IMR-90 (cell line): Measurements from ENCODE around the gene MTX3. TPM values are rescaled to one million over a fixed set of nuclear protein-coding genes. Genes with fewer than 3 reads are reported as not detected.

Experiments used
- ATAC-seq: fragments of 200-7000 bp; cut with Tn5 transposase; 2 replicates; pipeline ENCODE4 v1.9.1; 2020; ENCODE audit warnings: low read depth, mild to moderate bottlenecking, moderate library complexity
- BruUV-seq: library from RNA; stranded (reverse); fragments of 400-500 nt; replicated peaks from 2 replicates; lab custom pipeline; 2021; lab: Mats Ljungman, UMichigan
- CTCF ChIA-PET: fragments of 300-600 bp; formaldehyde crosslinking; extraction: SDS; loops from one replicate; lab custom pipeline; 2021; ENCODE audit warnings: antibody characterized with exemption; lab: Yijun Ruan, JAX
- POLR2A ChIA-PET: fragments of 300-600 bp; sonication (Branson Sonifier 250); formaldehyde crosslinking; loops from one replicate; lab custom pipeline; 2022; ENCODE audit warnings: antibody characterized with exemption; ENCODE audit not compliant: unreplicated experiment; lab: Charles Lee
- DNase-seq: peaks from one replicate; pipeline ENCODE4 v3.0.0; 2013
- H2AFZ ChIP-seq: replicated peaks from 2 replicates; pipeline ENCODE3; 2013; ENCODE audit warnings: low read length, mild to moderate bottlenecking; ENCODE audit not compliant: poor library complexity
- H2AK5ac ChIP-seq: 2 replicates; pipeline ENCODE4 v1.6.1; 2013; ENCODE audit warnings: low read depth, low read length, inconsistent platforms
- H2AK9ac ChIP-seq: replicated peaks from 2 replicates; pipeline ENCODE3; 2013; ENCODE audit warnings: mild to moderate bottlenecking, low read depth, low read length, moderate library complexity; ENCODE audit not compliant: poor library complexity
- H2BK120ac ChIP-seq: 2 replicates; pipeline ENCODE4 v1.6.1; 2013; ENCODE audit warnings: low read depth, low read length, inconsistent platforms
- H2BK15ac ChIP-seq: 3 replicates; pipeline ENCODE4 v1.6.1; 2013; ENCODE audit warnings: low read depth, low read length, inconsistent platforms
- H2BK20ac ChIP-seq: 2 replicates; pipeline ENCODE4 v1.6.1; 2013; ENCODE audit warnings: low read depth, mild to moderate bottlenecking, inconsistent platforms, low read length, moderate library complexity
- H2BK5ac ChIP-seq: 2 replicates; pipeline ENCODE4 v1.6.1; 2013; ENCODE audit warnings: mild to moderate bottlenecking, low read depth, low read length, inconsistent platforms; ENCODE audit not compliant: poor library complexity, severe bottlenecking
- H3K14ac ChIP-seq: replicated peaks from 2 replicates; pipeline ENCODE4 v1.6.1; 2013; ENCODE audit warnings: low read depth, low read length, inconsistent platforms
- H3K18ac ChIP-seq: 2 replicates; pipeline ENCODE4 v1.6.1; 2013; ENCODE audit warnings: low read depth, low read length, control low read depth
- H3K23ac ChIP-seq: 2 replicates; pipeline ENCODE4 v1.6.1; 2013; ENCODE audit warnings: low read depth, low read length, inconsistent platforms
- H3K27ac ChIP-seq: 2 replicates; pipeline ENCODE4 v1.5.1; 2013; ENCODE audit warnings: mild to moderate bottlenecking, control low read depth, low read length; ENCODE audit not compliant: insufficient read depth
- H3K27me3 ChIP-seq: 2 replicates; pipeline ENCODE4 v1.6.1; 2013; ENCODE audit warnings: low read length; ENCODE audit not compliant: control insufficient read depth, insufficient read depth
- H3K36me3 ChIP-seq: 2 replicates; pipeline ENCODE4 v1.6.1; 2013; ENCODE audit warnings: low read length, mixed read lengths; ENCODE audit not compliant: control insufficient read depth, insufficient read depth
- H3K4ac ChIP-seq: 2 replicates; pipeline ENCODE4 v1.6.1; 2013; ENCODE audit warnings: low read depth, low read length, inconsistent platforms
- H3K4me1 ChIP-seq: 2 replicates; pipeline ENCODE4 v1.6.1; 2013; ENCODE audit warnings: low read length, mixed read lengths; ENCODE audit not compliant: control insufficient read depth, insufficient read depth
- H3K4me2 ChIP-seq: 2 replicates; pipeline ENCODE4 v1.6.1; 2013; ENCODE audit warnings: low read depth, mild to moderate bottlenecking, control low read depth, low read length, moderate library complexity
- H3K4me3 ChIP-seq: 2 replicates; pipeline ENCODE4 v1.5.1; 2013; ENCODE audit warnings: low read depth, mild to moderate bottlenecking, control low read depth, low read length, moderate library complexity; ENCODE audit not compliant: insufficient read depth
- H3K56ac ChIP-seq: 2 replicates; pipeline ENCODE4 v1.6.1; 2013; ENCODE audit warnings: low read length, inconsistent platforms; ENCODE audit not compliant: insufficient read depth; ENCODE audit errors: extremely low read depth
- H3K79me1 ChIP-seq, 2 experiments: 2 replicates each; pipeline ENCODE4 v1.6.1; 2013; ENCODE audit warnings: low read length in 2 of 2, inconsistent platforms in 1 of 2, low read depth in 1 of 2
- H3K9ac ChIP-seq: 2 replicates; pipeline ENCODE4 v1.6.1; 2013; ENCODE audit warnings: low read depth, low read length, control low read depth
- H3K9me1 ChIP-seq: 2 replicates; pipeline ENCODE4 v1.6.1; 2013; ENCODE audit warnings: low read length, inconsistent platforms; ENCODE audit not compliant: insufficient read depth
- H3K9me3 ChIP-seq: 2 replicates; pipeline ENCODE4 v1.6.1; 2013; ENCODE audit warnings: low read length; ENCODE audit not compliant: control insufficient read depth, insufficient read depth
- H4K20me1 ChIP-seq: 2 replicates; pipeline ENCODE4 v1.6.1; 2013; ENCODE audit warnings: low read length, inconsistent platforms; ENCODE audit not compliant: insufficient read depth
- H4K5ac ChIP-seq: 2 replicates; pipeline ENCODE4 v1.6.1; 2013; ENCODE audit warnings: mild to moderate bottlenecking, low read depth, low read length, control low read depth
- H4K8ac ChIP-seq, 2 experiments: 2 replicates each; pipeline ENCODE4 v1.6.1; 2013; ENCODE audit warnings: low read depth in 2 of 2, low read length in 2 of 2, control low read depth in 1 of 2, inconsistent platforms in 1 of 2
- H4K91ac ChIP-seq: 2 replicates; pipeline ENCODE4 v1.6.1; 2013; ENCODE audit warnings: low read depth, low read length, inconsistent platforms; ENCODE audit not compliant: insufficient read depth
- BHLHE40 ChIP-seq: fragments of 150-350 bp; IDR thresholded peaks from 2 replicates; pipeline ENCODE4 v1.6.1; 2016; ENCODE audit warnings: mild to moderate bottlenecking, low read depth, low read length
- CEBPB ChIP-seq: IDR thresholded peaks from 2 replicates; pipeline ENCODE4 v1.6.1; 2012; ENCODE audit warnings: low read depth, low read length, improper control_type of control experiment
- CHD1 ChIP-seq: IDR thresholded peaks from 2 replicates; pipeline ENCODE4 v1.6.1; 2012; ENCODE audit warnings: low read depth, low read length, improper control_type of control experiment
- FOS ChIP-seq: fragments of 150-350 bp; IDR thresholded peaks from 2 replicates; pipeline ENCODE4 v1.6.1; 2016; ENCODE audit warnings: low read depth, low read length
- MAFK ChIP-seq: IDR thresholded peaks from 2 replicates; pipeline ENCODE4 v1.6.1; 2012; ENCODE audit warnings: low read depth, low read length, improper control_type of control experiment
- MAZ ChIP-seq: IDR thresholded peaks from 2 replicates; pipeline ENCODE4 v1.6.1; 2012; ENCODE audit warnings: low read depth, mild to moderate bottlenecking, low read length, improper control_type of control experiment, moderate library complexity, borderline replicate concordance
- MXI1 ChIP-seq: IDR thresholded peaks from 2 replicates; pipeline ENCODE4 v1.6.1; 2012; ENCODE audit warnings: low read depth, mild to moderate bottlenecking, low read length, moderate library complexity, borderline replicate concordance
- RAD21 ChIP-seq: IDR thresholded peaks from 2 replicates; pipeline ENCODE4 v1.6.1; 2012; ENCODE audit warnings: low read length, improper control_type of control experiment
- RCOR1 ChIP-seq: IDR thresholded peaks from 2 replicates; pipeline ENCODE4 v1.6.1; 2012; ENCODE audit warnings: mild to moderate bottlenecking, low read length, improper control_type of control experiment; ENCODE audit not compliant: insufficient replicate concordance
- RFX5 ChIP-seq: IDR thresholded peaks from 2 replicates; pipeline ENCODE4 v1.8.0; 2012; ENCODE audit warnings: low read depth, mild to moderate bottlenecking, low read length, moderate library complexity
- SMC3 ChIP-seq: fragments of 150-350 bp; IDR thresholded peaks from 2 replicates; pipeline ENCODE4 v1.6.1; 2016; ENCODE audit warnings: low read depth, mild to moderate bottlenecking, antibody characterized with exemption, low read length, moderate library complexity
- WGBS, 2 experiments: methylation state at CpG; one replicate each; pipeline versions ENCODE4 v1.1.5 to v1.1.7; 2013; ENCODE audit warnings: missing lambda C conversion rate in 2 of 2; ENCODE audit not compliant: insufficient read length in 1 of 2; ENCODE audit errors: extremely low coverage in 2 of 2; 5-methylcytosine and 5-hydroxymethylcytosine counted together
- dilution Hi-C: fragments of 300-500 bp; cut with HindIII; formaldehyde crosslinking; loops from one replicate; pipeline ENCODE4 v1.14.3; 2018; ENCODE audit warnings: low sequenced_read_pairs; ENCODE audit not compliant: unreplicated experiment
- in situ Hi-C: fragments of 300-500 bp; cut with MboI; formaldehyde crosslinking; loops from 3 replicates; pipeline ENCODE4 v1.14.3; 2019; ENCODE audit warnings: low sequenced_read_pairs, inconsistent platforms, mixed read lengths
- intact Hi-C: fragments of 100-400 bp; cut with micrococcal nuclease; formaldehyde crosslinking; loops from 2 replicates; pipeline ENCODE4 v1.10.0; 2022
- polyA plus RNA-seq, 3 experiments: library from polyadenylated mRNA; depleted of rRNA; stranded (reverse); fragments of >200 nt; gene quantifications; 2 replicates each; pipeline ENCODE4 v1.2.3, GENCODE V29; 2012; ENCODE audit warnings: low replicate concordance in 1 of 3
- total RNA-seq: library from RNA; depleted of rRNA; stranded (reverse); fragments of >200 nt; gene quantifications from 2 replicates; pipeline ENCODE4 v1.2.3, GENCODE V29; 2012
- TF ChIP-seq, protein P1 (sequence below): conservative IDR thresholded peaks from 2 replicates; pipeline ENCODE4 v1.5.1; 2012; ENCODE audit warnings: mild to moderate bottlenecking, low read depth, low read length, improper control_type of control experiment
- TF ChIP-seq, protein P2 (sequence below): fragments of 150-350 bp; IDR thresholded peaks from 2 replicates; pipeline ENCODE4 v1.6.1; 2017; ENCODE audit warnings: mild to moderate bottlenecking, antibody characterized with exemption, low read length, low read depth

MTX3 gene
- total and polyA plus RNA-seq, 2 of the 4 experiments (the other 2 are of a cell fraction), result 6.6 to 12.7 TPM

DNA sequence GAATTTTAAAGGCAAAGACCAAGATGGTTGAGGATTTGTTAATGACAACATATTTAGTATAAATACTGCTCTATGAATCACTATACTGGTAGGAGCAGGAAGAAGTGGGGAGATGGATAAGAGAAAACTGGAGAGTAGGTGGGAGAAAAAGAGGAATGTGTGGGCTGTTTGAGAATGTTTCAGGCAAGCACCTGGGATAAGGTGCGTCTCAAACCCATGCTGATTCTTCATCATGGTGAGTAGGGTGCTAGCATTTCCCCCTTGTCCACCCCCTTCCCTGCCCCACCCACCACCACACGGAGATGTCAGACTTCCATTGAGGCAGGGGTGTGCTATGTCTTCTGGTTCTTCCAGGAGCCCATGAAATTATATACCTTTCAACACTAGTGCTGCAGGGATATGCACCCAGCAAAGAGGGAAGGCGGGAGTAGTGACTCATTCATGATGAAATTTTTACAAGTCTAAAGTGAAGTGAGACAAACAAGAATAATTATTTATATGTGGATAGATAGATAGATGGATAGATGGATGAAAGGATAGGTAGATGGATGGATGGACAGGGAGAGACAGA is 54.3 kb downstream of the MTX3 start:
- POLR2A ChIA-PET, result no interaction called here
- Histone ChIP-seq H3K18ac (no peak overlapping the region), H2AK9ac (no peak overlapping the region), H4K5ac (no peak overlapping the region), H2BK20ac (no peak overlapping the region), H3K23ac (no peak overlapping the region), H2BK120ac (no peak overlapping the region), H2AK5ac (no peak overlapping the region), H3K79me1 (no peaks in the 10 kb centered on the region), H3K14ac (no peak overlapping the region), H3K9me1 (no peaks in the 10 kb centered on the region), H3K4me2 (no peak overlapping the region), H4K20me1 (no peaks in the 10 kb centered on the region), H3K4me1 (no peaks in the 10 kb centered on the region), H3K27ac (no peak overlapping the region), H3K36me3 (no peaks in the 10 kb centered on the region), H3K56ac (no peak overlapping the region), H3K4me3 (no peak overlapping the region), H3K27me3 (peaks cover 12% of the 10 kb centered on the region), H3K9me3 (no peaks in the 10 kb centered on the region), H3K4ac (no peak overlapping the region), H4K91ac (no peak overlapping the region), H2BK15ac (no peak overlapping the region), H4K8ac (no peak overlapping the region), H2AFZ (no peak overlapping the region), H2BK5ac (no peak overlapping the region), H3K9ac (no peak overlapping the region)
- in situ Hi-C loops, result no loop called here
- no peak for DNase-seq
- dilution Hi-C loops, result no loop called here
- CTCF ChIA-PET, result no interaction called here
- WGBS, 2 experiments, result no CpG with 5 or more reads among the region's 3 CpGs
- intact Hi-C loops, result no loop called here
- no TSS peak for BruUV-seq
- ATAC-seq, result no peak
- TF ChIP-seq RCOR1 (no peak), MXI1 (no peak), MAZ (no peak), CHD1 (no peak), FOS (no peak), BHLHE40 (no peak), MAFK (no peak), SMC3 (no peak), RAD21 (no peak), RFX5 (no peak), CEBPB (no peak)
- TF ChIP-seq, protein P1, sequence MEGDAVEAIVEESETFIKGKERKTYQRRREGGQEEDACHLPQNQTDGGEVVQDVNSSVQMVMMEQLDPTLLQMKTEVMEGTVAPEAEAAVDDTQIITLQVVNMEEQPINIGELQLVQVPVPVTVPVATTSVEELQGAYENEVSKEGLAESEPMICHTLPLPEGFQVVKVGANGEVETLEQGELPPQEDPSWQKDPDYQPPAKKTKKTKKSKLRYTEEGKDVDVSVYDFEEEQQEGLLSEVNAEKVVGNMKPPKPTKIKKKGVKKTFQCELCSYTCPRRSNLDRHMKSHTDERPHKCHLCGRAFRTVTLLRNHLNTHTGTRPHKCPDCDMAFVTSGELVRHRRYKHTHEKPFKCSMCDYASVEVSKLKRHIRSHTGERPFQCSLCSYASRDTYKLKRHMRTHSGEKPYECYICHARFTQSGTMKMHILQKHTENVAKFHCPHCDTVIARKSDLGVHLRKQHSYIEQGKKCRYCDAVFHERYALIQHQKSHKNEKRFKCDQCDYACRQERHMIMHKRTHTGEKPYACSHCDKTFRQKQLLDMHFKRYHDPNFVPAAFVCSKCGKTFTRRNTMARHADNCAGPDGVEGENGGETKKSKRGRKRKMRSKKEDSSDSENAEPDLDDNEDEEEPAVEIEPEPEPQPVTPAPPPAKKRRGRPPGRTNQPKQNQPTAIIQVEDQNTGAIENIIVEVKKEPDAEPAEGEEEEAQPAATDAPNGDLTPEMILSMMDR, result no peak
- TF ChIP-seq, protein P2, sequence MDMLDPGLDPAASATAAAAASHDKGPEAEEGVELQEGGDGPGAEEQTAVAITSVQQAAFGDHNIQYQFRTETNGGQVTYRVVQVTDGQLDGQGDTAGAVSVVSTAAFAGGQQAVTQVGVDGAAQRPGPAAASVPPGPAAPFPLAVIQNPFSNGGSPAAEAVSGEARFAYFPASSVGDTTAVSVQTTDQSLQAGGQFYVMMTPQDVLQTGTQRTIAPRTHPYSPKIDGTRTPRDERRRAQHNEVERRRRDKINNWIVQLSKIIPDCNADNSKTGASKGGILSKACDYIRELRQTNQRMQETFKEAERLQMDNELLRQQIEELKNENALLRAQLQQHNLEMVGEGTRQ, result no peak
